HEK293T (cell line): ENCODE data around the gene GABBR2.

Experiments
- BHLHE40 ChIP-seq: fragments of 450-650 bp; IDR thresholded peaks from 2 replicates; pipeline ENCODE4 v1.6.1; 2016; ENCODE audit warnings: mild to moderate bottlenecking, moderate library complexity, borderline replicate concordance
- FOXM1 ChIP-seq: fragments of 450-650 bp; IDR thresholded peaks from 2 replicates; pipeline ENCODE4 v1.6.1; 2017; ENCODE audit warnings: mild to moderate bottlenecking, borderline replicate concordance
- PKNOX1 ChIP-seq: fragments of 450-650 bp; IDR thresholded peaks from 2 replicates; pipeline ENCODE4 v1.6.1; 2016
- SP1 ChIP-seq: fragments of 450-650 bp; IDR thresholded peaks from 2 replicates; pipeline ENCODE4 v1.6.1; 2017
- TARDBP ChIP-seq: fragments of 450-650 bp; IDR thresholded peaks from 2 replicates; pipeline ENCODE4 v1.6.1; 2016
- ZNF384 ChIP-seq: fragments of 450-650 bp; IDR thresholded peaks from 2 replicates; pipeline ENCODE4 v1.6.1; 2016

- TF ChIP-seq FOXM1 (no peak), ZNF384 (no peak), PKNOX1 (no peak), TARDBP (no peak), BHLHE40 (no peak), SP1 (no peak)
Observed at GRCh38 chr9:98554752-98555151, 154.0 kb downstream of the GABBR2 start.
